Gastrocnemius medialis (tissue), 4 donors: ENCODE measurements around the gene DDX10.

Source experiments
- CTCF ChIP-seq, 5 experiments: fragments of 450-650 bp in 3 of 5; fragments of 200-600 bp in 2 of 5; sonication (generic) in 2 of 5; IDR thresholded peaks in 4 of 5; conservative IDR thresholded peaks in 1 of 5; 1 replicate in 4 of 5; 2 replicates in 1 of 5; pipeline ENCODE4 v1.5.1; 2016 to 2019; ENCODE audit warnings: antibody characterized with exemption in 5 of 5, mild to moderate bottlenecking in 3 of 5, moderate library complexity in 3 of 5
- POLR2A ChIP-seq, 2 donors: fragments of 450-650 bp; IDR thresholded peaks; one replicate each; pipeline ENCODE4 v1.6.1; 2017; ENCODE audit warnings: antibody characterized with exemption in 2 of 2, mild to moderate bottlenecking in 2 of 2, moderate library complexity in 2 of 2

DNA sequence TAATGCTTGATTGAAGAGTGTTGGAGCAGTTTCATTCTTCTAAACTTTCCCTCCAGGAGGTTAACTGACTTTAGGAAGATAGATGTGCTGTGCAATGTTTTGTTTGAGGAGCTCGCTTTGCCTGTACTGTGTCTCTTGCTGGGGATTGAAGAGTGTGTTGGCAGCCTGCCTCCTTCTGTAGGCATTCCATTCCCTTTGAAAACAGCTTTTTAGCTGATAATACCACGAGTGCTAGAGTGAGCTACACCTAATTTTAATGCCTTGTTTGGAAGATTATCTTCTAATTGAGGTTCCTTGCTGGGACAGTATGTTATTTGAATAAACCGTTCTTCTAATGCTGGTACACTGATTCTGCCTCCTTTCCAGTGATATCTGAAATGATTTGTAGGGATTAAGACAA is 7.2 kb downstream of the DDX10 start:
- no peak for TF ChIP-seq CTCF (IDR thresholded peaks at IDR 0.05 in 4 of 5, conservative IDR thresholded peaks at IDR 0.05 in 1 of 5)
- TF ChIP-seq POLR2A (IDR thresholded peaks at IDR 0.05) = no peak
